Urinary bladder (tissue), 4 donors: ENCODE results near the gene TMEM121. TPM values are rescaled to one million over a fixed set of nuclear protein-coding genes. Genes with fewer than 3 reads are reported as not detected.

Experiments used
- DNase-seq: peaks from one replicate; pipeline ENCODE4 v3.0.0-alpha.2; 2015; ENCODE audit errors: extremely low spot score
- H3K27ac ChIP-seq: one replicate; pipeline ENCODE4 v1.5.1; 2013; ENCODE audit warnings: low read depth, mild to moderate bottlenecking, moderate library complexity
- H3K36me3 ChIP-seq: one replicate; pipeline ENCODE4 v1.6.1; 2013; ENCODE audit warnings: mild to moderate bottlenecking, moderate library complexity; ENCODE audit not compliant: insufficient read depth
- H3K4me1 ChIP-seq: one replicate; pipeline ENCODE4 v1.6.1; 2013; ENCODE audit warnings: mild to moderate bottlenecking, moderate library complexity; ENCODE audit not compliant: insufficient read depth
- H3K4me3 ChIP-seq: one replicate; pipeline ENCODE4 v1.5.1; 2013; ENCODE audit warnings: low read depth, low read length
- WGBS: extraction: QIAGEN DNeasy Blood & Tissue Kit; methylation state at CpG from one replicate; pipeline ENCODE4 v1.1.7; 2013; 5-methylcytosine and 5-hydroxymethylcytosine counted together
- polyA plus RNA-seq: library from polyadenylated mRNA; stranded (reverse); fragments of 200-250 nt; gene quantifications from one replicate; pipeline ENCODE4 v1.2.3, GENCODE V29; 2013
- total RNA-seq: library from RNA; depleted of rRNA; stranded (reverse); fragments of >200 nt; gene quantifications from one replicate; pipeline ENCODE4 v1.2.3, GENCODE V29; 2014
- donor health status: healthy with polysubstance abuse.
- donor health status: healthy.

Gene TMEM121
- total and polyA plus RNA-seq, 2 donors, result 1.3 to 6.7 TPM

DNA sequence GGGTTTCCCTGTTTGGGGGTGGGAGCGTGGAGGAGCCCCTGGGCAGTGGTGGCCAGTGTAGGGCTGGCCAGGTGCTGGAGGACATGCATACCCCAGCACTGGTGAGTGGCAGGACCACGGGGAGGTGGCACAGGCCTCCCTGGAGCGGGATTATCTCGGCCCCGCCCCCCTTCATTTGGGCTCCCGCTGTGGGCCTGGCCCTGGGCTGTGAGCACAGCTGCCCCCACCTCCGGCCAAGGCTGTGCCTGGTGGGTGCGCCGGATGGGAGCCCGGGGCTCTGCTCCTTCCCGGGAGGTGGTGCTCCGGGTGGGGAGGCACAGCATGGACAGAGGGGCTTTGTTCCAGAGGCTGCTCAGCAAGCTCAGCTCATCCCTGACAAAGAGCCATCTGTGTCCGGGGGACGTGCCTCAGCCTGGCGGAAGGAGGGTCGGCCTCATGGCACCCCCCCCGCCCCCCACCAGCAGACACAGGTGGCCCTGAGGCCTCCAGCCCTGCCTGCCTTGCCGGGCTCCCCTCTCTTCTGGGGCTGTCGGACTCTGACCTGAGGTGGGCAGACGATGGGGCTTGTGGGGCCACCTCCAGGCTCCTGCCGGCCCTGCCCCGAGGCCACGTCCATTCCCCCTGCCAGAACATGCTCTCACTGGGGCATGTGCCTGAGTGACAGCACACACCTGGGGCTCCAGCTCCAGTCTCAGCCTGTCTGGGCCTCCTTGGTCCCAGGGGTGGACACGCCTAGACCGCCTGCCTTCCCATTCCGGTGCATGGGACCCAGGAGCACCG, 26.9 kb upstream of the TMEM121 start:
- Histone ChIP-seq H3K4me3 (no peak overlapping the region), H3K27ac (no peak overlapping the region), H3K4me1 (no peaks in the 10 kb centered on the region), H3K36me3 (no peaks in the 10 kb centered on the region)
- DNase-seq, result no peak
- 71% methylated on average over 27 of the region's 27 CpGs for WGBS

GRCh38 chr14:105500036-105500725, 26.2 kb upstream of the TMEM121 start:
- H3K4me3 ChIP-seq, result no peak overlapping the region
- no peak for DNase-seq
- no peaks in the 10 kb centered on the region for H3K4me1 ChIP-seq
- WGBS, result 81% methylated on average over 21 of the region's 21 CpGs
- H3K36me3 ChIP-seq, result no peaks in the 10 kb centered on the region
- H3K27ac ChIP-seq, result no peak overlapping the region

GRCh38 chr14:105500726-105501101, 25.7 kb upstream of the TMEM121 start:
- no peak overlapping the region for H3K27ac ChIP-seq
- H3K36me3 ChIP-seq, result no peaks in the 10 kb centered on the region
- H3K4me1 ChIP-seq, result no peaks in the 10 kb centered on the region
- 66% methylated on average over 10 of the region's 10 CpGs for WGBS
- H3K4me3 ChIP-seq, result no peak overlapping the region
- no peak for DNase-seq

DNA sequence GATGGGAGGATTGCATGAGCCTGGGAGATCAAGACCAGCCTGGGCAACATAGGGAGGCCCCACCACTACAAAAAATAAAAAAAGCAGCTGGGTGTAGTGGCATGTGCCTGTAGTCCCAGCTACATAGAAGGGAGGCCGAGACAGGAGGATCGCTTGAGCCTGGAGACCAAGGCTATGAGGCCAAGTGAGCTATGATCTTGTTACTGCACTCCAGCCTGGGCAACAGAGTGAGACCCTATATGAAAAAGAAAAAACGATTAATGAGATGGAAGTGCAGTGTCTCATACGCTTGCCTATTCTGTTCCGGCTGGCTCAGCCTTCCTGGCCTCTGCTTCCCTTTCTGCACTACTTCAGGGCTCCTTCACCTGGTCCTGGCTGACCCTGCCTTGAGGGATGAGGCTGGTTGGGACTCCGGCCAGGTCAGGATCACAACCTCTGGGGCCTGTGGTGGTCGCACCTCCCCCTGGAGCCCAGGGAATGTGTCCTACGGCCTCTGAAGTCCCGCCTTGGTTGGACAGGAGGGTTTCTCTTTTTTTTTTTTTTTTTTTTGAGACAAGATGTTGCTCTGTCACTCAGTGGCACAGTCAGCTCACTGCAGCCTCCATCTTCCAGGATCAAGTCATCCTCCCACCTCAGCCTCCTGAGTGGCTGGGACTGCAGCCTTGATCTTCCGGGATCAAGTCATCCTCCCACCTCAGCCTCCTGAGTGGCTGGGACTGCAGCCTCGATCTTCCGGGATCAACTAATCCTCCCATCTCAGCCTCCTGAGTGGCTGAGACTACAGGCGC, 24.7 kb upstream of the TMEM121 start:
- no peaks in the 10 kb centered on the region for H3K4me1 ChIP-seq
- no peaks in the 10 kb centered on the region for H3K36me3 ChIP-seq
- no peak overlapping the region for H3K27ac ChIP-seq
- no peak for DNase-seq
- 89% methylated on average over 13 of the region's 13 CpGs for WGBS
- H3K4me3 ChIP-seq, result no peak overlapping the region

DNA sequence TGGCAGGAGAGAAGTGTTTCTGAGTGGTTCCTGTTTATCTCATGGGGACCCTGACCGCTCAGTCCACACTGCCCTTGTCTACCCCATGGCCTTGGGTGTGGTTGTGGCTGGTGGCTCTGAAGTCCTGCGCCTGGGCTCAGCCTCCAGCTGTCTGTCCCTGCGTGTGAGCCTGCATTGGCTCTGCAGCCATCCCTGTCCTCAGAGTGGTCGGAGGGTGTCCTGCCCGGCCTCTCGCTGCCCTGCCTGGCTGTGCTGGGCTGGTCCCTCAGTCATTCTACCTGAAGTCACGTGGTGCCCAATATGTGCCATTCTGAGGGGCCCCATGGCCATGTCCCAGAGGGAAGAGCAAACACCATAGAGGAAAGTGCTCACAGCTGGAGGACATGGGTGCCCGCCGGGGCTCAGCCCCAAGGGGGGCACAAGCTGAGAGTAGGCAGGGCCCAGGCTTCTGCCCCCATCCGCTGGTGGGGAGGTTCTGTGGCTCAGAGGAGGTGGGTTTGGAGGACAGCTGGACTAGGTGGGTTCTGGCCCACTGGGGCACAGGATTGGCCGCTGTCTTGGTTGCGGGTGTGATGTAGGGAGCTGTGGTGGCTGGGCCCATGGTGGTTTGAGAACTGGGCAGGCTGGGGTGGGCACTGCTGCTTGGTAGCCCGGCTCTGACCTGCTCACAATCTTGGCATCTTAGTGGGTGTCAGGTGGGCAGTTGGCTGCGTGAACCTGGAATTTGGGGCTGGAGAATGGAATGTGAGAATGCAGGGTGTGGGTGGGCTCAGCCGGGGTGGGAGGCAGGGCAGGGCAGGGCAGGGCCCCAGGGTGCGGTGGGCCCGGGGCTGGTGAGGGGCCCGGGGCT, 23.7 kb upstream of the TMEM121 start:
- H3K4me3 ChIP-seq, result no peak overlapping the region
- no peaks in the 10 kb centered on the region for H3K4me1 ChIP-seq
- no peak overlapping the region for H3K27ac ChIP-seq
- DNase-seq, result no peak
- H3K36me3 ChIP-seq, result no peaks in the 10 kb centered on the region
- 82% methylated on average over 18 of the region's 18 CpGs for WGBS

DNA sequence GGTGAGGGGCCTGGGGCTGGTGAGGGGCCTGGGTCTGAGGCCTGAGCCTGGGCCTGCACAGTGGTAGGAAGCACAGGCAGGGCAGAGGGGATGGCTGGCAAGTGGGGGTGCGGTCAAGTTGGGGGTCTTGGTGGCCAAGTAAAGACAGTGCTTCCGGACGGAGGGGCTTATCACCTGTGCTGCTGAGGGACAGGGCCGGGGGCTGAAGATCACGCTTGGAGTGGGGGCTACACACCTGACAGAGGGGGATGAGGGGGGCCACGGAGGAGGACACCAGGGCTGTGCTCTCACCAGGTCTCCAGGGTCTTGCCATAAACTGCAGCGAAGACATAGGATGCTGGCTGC, 23.1 kb upstream of the TMEM121 start:
- 85% methylated on average over 7 of the region's 7 CpGs for WGBS
- Histone ChIP-seq H3K4me1 (no peaks in the 10 kb centered on the region), H3K4me3 (no peak overlapping the region), H3K27ac (no peak overlapping the region), H3K36me3 (no peaks in the 10 kb centered on the region)
- DNase-seq, result no peak

- no peaks in the 10 kb centered on the region for H3K4me1 ChIP-seq
- no peak for DNase-seq
- H3K27ac ChIP-seq, result no peak overlapping the region
- no peaks in the 10 kb centered on the region for H3K36me3 ChIP-seq
- no peak overlapping the region for H3K4me3 ChIP-seq
- WGBS, result 74% methylated on average over 29 of the region's 29 CpGs
These were observed 22.3 kb upstream of the TMEM121 start for GRCh38 chr14:105503935-105504692.

GRCh38 chr14:105505101-105505500, 21.3 kb upstream of the TMEM121 start:
- DNase-seq, result no peak
- Histone ChIP-seq H3K27ac (no peak overlapping the region), H3K4me3 (no peak overlapping the region), H3K4me1 (no peaks in the 10 kb centered on the region), H3K36me3 (no peaks in the 10 kb centered on the region)
- WGBS, result 88% methylated on average over 16 of the region's 16 CpGs

- no peak overlapping the region for H3K27ac ChIP-seq
- H3K4me1 ChIP-seq, result no peaks in the 10 kb centered on the region
- no peak overlapping the region for H3K4me3 ChIP-seq
- H3K36me3 ChIP-seq, result no peaks in the 10 kb centered on the region
- 77% methylated on average over 17 of the region's 17 CpGs for WGBS
- no peak for DNase-seq
These were observed 19.1 kb upstream of the TMEM121 start for GRCh38 chr14:105507247-105507646.

DNA sequence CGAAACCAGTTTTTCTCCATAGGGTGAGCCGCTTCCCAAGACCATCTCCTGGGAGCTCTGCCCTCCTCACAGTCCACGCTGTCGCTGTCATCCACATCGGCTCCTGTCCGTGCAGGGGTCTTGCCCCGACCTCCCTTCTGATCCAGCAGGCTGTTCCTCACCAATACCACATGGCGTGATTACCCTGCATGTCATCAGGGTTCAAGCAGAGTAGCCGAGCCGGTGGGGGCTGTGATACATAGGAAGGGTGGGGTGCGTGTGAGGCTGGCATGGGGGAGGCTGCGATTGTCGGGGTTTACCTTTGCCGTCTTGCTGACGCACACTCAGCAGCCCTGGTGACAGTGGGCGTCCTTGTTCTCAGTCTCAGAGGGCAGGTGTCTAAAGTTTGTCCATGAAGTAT, 18.3 kb upstream of the TMEM121 start:
- no peak overlapping the region for H3K4me3 ChIP-seq
- no peak for DNase-seq
- WGBS, result 80% methylated on average over 16 of the region's 16 CpGs
- no peaks in the 10 kb centered on the region for H3K36me3 ChIP-seq
- no peak overlapping the region for H3K27ac ChIP-seq
- no peaks in the 10 kb centered on the region for H3K4me1 ChIP-seq

DNA sequence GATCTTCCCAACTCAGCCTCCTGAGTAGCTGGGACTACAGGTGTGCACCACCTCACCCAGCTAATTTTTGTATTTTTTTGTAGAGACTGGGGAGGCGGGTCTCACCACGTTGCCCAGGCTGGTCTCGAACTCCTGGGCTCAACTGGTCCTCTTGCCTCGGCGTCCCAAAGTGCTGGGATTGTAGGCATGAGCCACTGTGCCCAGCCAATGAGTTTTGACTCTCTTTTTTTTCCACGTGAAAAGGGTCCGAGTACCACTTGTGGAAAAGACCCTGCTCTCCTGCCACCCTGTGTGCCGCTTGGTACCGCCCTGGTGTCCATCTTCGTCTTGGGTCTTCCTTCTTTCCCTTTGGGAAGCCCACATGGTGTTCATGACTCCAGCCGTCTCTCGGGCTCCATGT, 17.8 kb upstream of the TMEM121 start:
- Histone ChIP-seq H3K36me3 (no peaks in the 10 kb centered on the region), H3K4me3 (no peak overlapping the region), H3K27ac (no peak overlapping the region), H3K4me1 (no peaks in the 10 kb centered on the region)
- no peak for DNase-seq
- WGBS, result 88% methylated on average over 12 of the region's 12 CpGs

- 52% methylated on average over 5 of the region's 5 CpGs for WGBS
- no peaks in the 10 kb centered on the region for H3K4me1 ChIP-seq
- H3K27ac ChIP-seq, result no peak overlapping the region
- no peak for DNase-seq
- H3K36me3 ChIP-seq, result no peaks in the 10 kb centered on the region
- no peak overlapping the region for H3K4me3 ChIP-seq
These were observed 9.3 kb upstream of the TMEM121 start for GRCh38 chr14:105517096-105517495.
